NCI-H524 treated with DMSO at 0.1 percent for 48 hours (cell line): ENCODE results near the gene CCN6.

Experiments
- DNase-seq: peaks from one replicate; lab custom pipeline; 2025; lab: John Stamatoyannopoulos, UW

CCN6 gene

DNA sequence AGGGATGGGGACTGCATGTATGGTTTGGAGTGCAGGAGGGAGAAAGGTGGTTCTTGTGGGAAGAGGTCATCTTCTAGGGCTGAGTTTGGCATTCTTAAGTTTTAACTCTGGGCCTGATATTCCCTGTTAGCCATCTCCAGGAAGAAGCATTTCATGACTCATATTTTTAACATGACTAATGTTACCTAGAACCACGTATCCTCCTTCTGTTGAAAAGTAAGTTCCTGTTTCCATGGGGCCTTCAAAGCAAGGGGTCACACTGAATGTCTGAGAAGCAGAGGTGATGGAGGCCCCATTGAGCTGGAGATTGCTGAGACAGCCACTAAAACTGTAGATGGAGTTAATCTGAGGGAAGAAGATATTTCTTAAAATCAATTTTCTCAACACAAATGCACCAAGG, 63.6 kb downstream of the CCN6 start:
- no peak for DNase-seq

DNA sequence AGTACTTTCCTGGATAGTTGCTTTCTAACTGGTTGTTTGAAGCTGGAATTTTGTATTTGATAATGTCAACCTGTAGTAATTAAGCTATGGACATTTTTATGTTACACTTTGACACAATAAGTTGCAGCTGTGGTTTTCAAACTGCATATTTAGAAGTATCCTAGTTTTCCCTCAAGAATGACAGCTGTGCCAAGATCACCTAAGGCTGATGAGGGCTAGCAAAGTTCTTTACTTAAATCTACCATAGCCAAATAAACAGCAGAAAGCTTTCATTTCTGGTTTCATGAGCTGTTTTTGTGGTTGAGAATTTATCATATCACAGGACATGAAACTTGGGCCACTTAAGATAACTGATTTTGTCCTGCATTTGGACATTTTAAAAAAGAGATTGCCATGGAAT, 64.1 kb downstream of the CCN6 start:
- DNase-seq = no peak
